Gastrocnemius medialis (tissue), 4 donors: ENCODE results near the gene GRM4.

Experiments
- POLR2A ChIP-seq, 2 donors: fragments of 450-650 bp; IDR thresholded peaks; one replicate each; pipeline ENCODE4 v1.6.1; 2017; ENCODE audit warnings: antibody characterized with exemption in 2 of 2, mild to moderate bottlenecking in 2 of 2, moderate library complexity in 2 of 2
- TF ChIP-seq, protein P1 (sequence below), 5 experiments: fragments of 450-650 bp in 3 of 5; fragments of 200-600 bp in 2 of 5; sonication (generic) in 2 of 5; IDR thresholded peaks in 4 of 5; conservative IDR thresholded peaks in 1 of 5; 1 replicate in 4 of 5; 2 replicates in 1 of 5; pipeline ENCODE4 v1.5.1; 2016 to 2019; ENCODE audit warnings: antibody characterized with exemption in 5 of 5, mild to moderate bottlenecking in 3 of 5, moderate library complexity in 3 of 5

DNA sequence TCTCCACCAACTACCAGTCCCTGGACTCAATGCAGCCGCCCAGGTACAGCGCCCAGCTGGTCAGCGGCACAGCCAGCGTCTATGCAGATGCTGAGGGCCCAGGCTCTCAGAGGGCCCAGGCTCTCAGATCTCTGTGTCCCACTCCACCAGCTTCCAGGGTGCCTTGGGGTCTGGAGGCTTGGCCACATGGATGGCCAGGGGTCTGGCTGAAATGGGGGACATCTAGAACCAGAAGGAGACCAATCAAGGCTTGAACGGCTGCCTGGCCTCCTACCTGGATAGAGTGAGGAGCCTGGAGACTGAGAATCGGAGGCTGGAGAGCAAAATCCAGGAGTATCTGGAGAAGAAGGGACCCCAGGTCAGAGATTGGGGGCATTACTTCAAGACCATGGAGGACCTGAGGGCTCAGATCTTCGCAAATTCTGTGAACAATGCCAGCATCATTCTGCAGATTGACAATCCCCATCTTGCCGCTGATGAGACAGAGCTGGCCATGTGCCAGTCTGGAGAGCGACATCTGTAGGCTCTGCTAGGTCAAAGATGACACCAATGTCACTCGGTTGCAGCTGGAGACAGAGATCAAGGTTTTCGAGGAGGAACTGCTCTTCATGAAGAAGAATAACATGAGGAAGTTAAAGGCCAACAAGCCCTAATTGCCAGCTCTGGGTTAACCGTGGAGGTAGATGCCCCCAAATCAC is 44.1 kb upstream of the GRM4 start:
- TF ChIP-seq, protein P1, sequence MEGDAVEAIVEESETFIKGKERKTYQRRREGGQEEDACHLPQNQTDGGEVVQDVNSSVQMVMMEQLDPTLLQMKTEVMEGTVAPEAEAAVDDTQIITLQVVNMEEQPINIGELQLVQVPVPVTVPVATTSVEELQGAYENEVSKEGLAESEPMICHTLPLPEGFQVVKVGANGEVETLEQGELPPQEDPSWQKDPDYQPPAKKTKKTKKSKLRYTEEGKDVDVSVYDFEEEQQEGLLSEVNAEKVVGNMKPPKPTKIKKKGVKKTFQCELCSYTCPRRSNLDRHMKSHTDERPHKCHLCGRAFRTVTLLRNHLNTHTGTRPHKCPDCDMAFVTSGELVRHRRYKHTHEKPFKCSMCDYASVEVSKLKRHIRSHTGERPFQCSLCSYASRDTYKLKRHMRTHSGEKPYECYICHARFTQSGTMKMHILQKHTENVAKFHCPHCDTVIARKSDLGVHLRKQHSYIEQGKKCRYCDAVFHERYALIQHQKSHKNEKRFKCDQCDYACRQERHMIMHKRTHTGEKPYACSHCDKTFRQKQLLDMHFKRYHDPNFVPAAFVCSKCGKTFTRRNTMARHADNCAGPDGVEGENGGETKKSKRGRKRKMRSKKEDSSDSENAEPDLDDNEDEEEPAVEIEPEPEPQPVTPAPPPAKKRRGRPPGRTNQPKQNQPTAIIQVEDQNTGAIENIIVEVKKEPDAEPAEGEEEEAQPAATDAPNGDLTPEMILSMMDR (IDR thresholded peaks at IDR 0.05 in 4 of 5, conservative IDR thresholded peaks at IDR 0.05 in 1 of 5) = no peak
- no peak for TF ChIP-seq POLR2A (IDR thresholded peaks at IDR 0.05)
